Spinal cord (tissue), 10 donors: ENCODE data around the gene RAP2B. TPM values are rescaled to one million over a fixed set of nuclear protein-coding genes. Genes with fewer than 3 reads are reported as not detected.

Experiments used
- DNase-seq, 6 donors: peaks; one replicate each; pipeline versions ENCODE4 v3.0.0 to v3.0.0-alpha.2; 2013 to 2015; ENCODE audit warnings: low spot score in 6 of 6, low read depth in 4 of 6
- H3K27ac ChIP-seq: one replicate; pipeline ENCODE4 v1.5.1; 2013; ENCODE audit warnings: low read depth, low read length, control low read depth
- H3K27me3 ChIP-seq: one replicate; pipeline ENCODE4 v1.6.1; 2013; ENCODE audit warnings: low read length; ENCODE audit not compliant: control insufficient read depth, insufficient read depth
- H3K36me3 ChIP-seq: one replicate; pipeline ENCODE4 v1.6.1; 2013; ENCODE audit warnings: low read length; ENCODE audit not compliant: control insufficient read depth, insufficient read depth
- H3K4me1 ChIP-seq: one replicate; pipeline ENCODE4 v1.6.1; 2013; ENCODE audit warnings: low read length; ENCODE audit not compliant: control insufficient read depth, insufficient read depth
- H3K4me3 ChIP-seq: one replicate; pipeline ENCODE4 v1.5.1; 2013; ENCODE audit warnings: low read depth, low read length, control low read depth
- H3K9me3 ChIP-seq: one replicate; pipeline ENCODE4 v1.6.1; 2013; ENCODE audit warnings: low read length; ENCODE audit not compliant: control insufficient read depth, insufficient read depth
- WGBS: methylation state at CpG from one replicate; pipeline ENCODE4 v1.1.5; 2013; ENCODE audit warnings: missing lambda C conversion rate; ENCODE audit not compliant: insufficient coverage; 5-methylcytosine and 5-hydroxymethylcytosine counted together
- polyA plus RNA-seq, 2 donors: library from polyadenylated mRNA; unstranded; fragments of 120-200 nt; gene quantifications; one replicate each; pipeline ENCODE4 v1.2.1, GENCODE V29; 2013; ENCODE audit not compliant: insufficient read length in 2 of 2
- total RNA-seq, 2 donors: library from RNA; depleted of rRNA in 1 of 2; stranded (reverse); fragments of 120-200 nt in 1 of 2; fragments of >200 nt in 1 of 2; gene quantifications; one replicate each; pipeline versions ENCODE4 v1.2.3 to v1.2.4, GENCODE V29; 2013 to 2014
- donor health status: healthy.

RAP2B gene
- total and polyA plus RNA-seq, 4 donors = 8.2 to 11.4 (median 10.5) TPM

DNA sequence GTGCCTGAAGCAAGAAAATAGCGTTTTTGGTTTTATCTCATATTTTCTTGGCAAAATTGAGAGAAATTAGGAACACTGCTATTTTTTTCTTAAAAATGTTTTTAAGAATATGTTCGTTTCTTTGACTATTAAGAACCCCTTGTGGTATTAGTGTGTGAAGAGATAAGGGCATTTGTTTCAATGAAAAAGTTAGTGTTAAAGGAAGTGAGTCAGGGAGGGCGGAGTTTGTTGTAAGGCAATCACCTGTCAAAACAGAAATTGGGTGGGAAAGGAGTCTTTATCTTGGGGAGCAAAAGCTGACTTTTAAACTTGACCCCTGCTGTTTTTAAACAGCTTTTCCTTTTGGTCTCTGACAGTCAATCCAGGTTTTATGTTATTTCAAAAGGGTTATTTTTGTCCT lies 4.2 kb downstream of the RAP2B start:
- H3K4me1 ChIP-seq = peaks cover 4% of the 10 kb centered on the region
- H3K4me3 ChIP-seq = peak overlapping the region; percentile 99
- H3K9me3 ChIP-seq = no peaks in the 10 kb centered on the region
- DNase-seq = no peak
- H3K27ac ChIP-seq = no peak overlapping the region
- peaks cover 2% of the 10 kb centered on the region for H3K36me3 ChIP-seq
- H3K27me3 ChIP-seq = no peaks in the 10 kb centered on the region
- WGBS = 71% methylated on average over 1 of the region's 3 CpGs

GRCh38 chr3:153166796-153167195 lies 4.8 kb downstream of the RAP2B start:
- no peaks in the 10 kb centered on the region for H3K9me3 ChIP-seq
- H3K27ac ChIP-seq = no peak overlapping the region
- DNase-seq = no peak
- H3K4me1 ChIP-seq = peaks cover 4% of the 10 kb centered on the region
- H3K27me3 ChIP-seq = no peaks in the 10 kb centered on the region
- H3K4me3 ChIP-seq = no peak overlapping the region
- no CpG with 5 or more reads among the region's 2 CpGs for WGBS
- peaks cover 2% of the 10 kb centered on the region for H3K36me3 ChIP-seq

GRCh38 chr3:153169793-153170383 lies 7.9 kb downstream of the RAP2B start:
- no CpG with 5 or more reads among the region's 2 CpGs for WGBS
- no peak overlapping the region for H3K27ac ChIP-seq
- no peak for DNase-seq
- H3K4me1 ChIP-seq = no peaks in the 10 kb centered on the region
- no peaks in the 10 kb centered on the region for H3K27me3 ChIP-seq
- peaks cover 2% of the 10 kb centered on the region for H3K36me3 ChIP-seq
- H3K4me3 ChIP-seq = no peak overlapping the region
- H3K9me3 ChIP-seq = no peaks in the 10 kb centered on the region

DNA sequence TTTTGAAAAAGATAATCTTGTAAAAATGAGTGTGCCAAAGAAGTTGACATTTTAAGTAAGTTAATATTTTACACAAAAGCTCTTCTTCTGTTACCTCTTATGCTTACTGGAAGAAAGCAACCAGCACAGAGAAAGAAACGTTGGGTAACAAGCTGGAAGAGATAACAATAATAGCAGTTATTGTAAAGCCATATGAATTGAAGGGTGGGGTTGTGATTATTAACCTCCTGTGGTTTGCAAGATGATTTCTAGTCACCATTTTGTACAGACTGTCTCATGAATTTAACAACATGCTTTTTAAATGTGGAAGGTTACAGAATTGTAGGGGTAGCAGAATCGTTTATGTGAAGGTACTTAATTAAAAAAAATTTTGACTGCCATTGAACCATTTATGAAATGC lies 9.2 kb downstream of the RAP2B start:
- H3K36me3 ChIP-seq = peaks cover 2% of the 10 kb centered on the region
- no CpG with 5 or more reads among the region's 2 CpGs for whole genome bisulfite sequencing
- DNase-seq = no peak

GRCh38 chr3:153171918-153172317 lies 9.9 kb downstream of the RAP2B start:
- Histone ChIP-seq H3K27ac (no peak overlapping the region), H3K4me3 (no peak overlapping the region), H3K27me3 (no peaks in the 10 kb centered on the region), H3K4me1 (no peaks in the 10 kb centered on the region), H3K36me3 (peaks cover 2% of the 10 kb centered on the region), H3K9me3 (no peaks in the 10 kb centered on the region)
- no CpG with 5 or more reads among the region's 4 CpGs for WGBS
- no peak for DNase-seq

More for the DNA sequence above, 9.2 kb downstream of the RAP2B start:
- H3K9me3 ChIP-seq = no peaks in the 10 kb centered on the region
- H3K27ac ChIP-seq = no peak overlapping the region
- H3K27me3 ChIP-seq = no peaks in the 10 kb centered on the region
- H3K4me1 ChIP-seq = no peaks in the 10 kb centered on the region
- no peak overlapping the region for H3K4me3 ChIP-seq

GRCh38 chr3:153172796-153173757 lies 11.1 kb downstream of the RAP2B start:
- Histone ChIP-seq H3K4me1 (no peaks in the 10 kb centered on the region), H3K4me3 (no peak overlapping the region), H3K36me3 (peaks cover 2% of the 10 kb centered on the region), H3K9me3 (no peaks in the 10 kb centered on the region), H3K27ac (no peak overlapping the region), H3K27me3 (no peaks in the 10 kb centered on the region)
- 95% methylated on average over 4 of the region's 19 CpGs for WGBS
- no peak for DNase-seq

DNA sequence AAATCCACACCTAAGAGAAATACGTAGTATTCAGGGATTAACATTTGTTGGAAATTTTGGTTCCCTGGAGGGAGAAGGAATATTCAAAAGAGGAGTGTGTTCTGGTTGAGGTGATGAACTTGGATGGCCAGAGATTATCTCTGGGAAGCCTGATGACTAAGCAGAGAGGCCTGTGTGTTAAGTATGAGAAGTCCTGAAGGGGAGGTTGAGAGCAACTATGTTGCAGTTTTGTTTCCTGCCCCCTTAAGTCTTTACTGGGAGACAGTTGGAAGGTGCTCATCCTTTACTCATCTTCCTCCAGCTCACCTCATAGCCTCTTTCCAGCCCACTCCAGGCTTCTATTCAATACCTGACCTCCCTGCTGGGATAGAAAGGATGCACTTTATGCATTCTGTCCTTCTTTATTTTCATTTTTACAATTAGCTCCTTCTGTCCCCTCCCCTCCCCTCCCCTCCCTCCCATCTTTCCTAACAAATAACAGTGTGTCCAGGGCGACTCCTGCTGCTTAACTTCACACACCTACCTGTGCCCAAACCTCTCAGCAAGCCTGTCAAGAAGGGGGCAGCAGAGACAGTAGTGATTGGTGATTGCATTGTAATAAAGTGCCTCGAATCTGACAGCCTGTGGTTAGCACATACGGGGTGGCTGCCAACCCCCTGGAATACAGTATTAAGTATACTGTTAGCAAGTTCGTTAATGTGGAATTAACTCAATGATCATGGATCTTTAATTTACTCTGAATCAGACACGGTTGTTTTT lies 11.9 kb downstream of the RAP2B start:
- 60% methylated on average over 1 of the region's 6 CpGs for WGBS

DNA sequence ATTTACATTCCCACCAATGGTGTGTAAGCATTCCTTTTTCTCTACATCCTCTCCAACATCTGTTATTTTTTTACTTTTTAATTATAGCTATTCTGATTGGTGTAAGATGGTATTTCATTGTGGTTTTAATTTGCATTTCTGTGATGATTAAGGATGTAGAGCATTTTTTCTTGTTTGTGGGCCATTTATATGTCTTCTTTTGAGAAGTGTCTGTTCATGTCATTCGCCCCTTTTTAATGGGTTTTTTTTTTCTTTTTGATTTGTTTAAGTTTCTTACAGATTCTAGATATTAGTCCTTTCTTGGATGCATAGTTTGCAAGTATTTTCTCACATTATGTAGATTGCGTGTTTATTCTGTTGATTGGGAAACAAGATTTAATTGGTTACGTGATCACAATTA lies 14.2 kb downstream of the RAP2B start:
- H3K27ac ChIP-seq = no peak overlapping the region
- no peak overlapping the region for H3K4me3 ChIP-seq
- H3K4me1 ChIP-seq = no peaks in the 10 kb centered on the region
- no peak for DNase-seq
- H3K9me3 ChIP-seq = no peaks in the 10 kb centered on the region
- H3K36me3 ChIP-seq = no peaks in the 10 kb centered on the region
- no CpG with 5 or more reads among the region's 3 CpGs for WGBS
- no peaks in the 10 kb centered on the region for H3K27me3 ChIP-seq

More for the DNA sequence above, 11.9 kb downstream of the RAP2B start:
- Histone ChIP-seq H3K27ac (no peak overlapping the region), H3K36me3 (peaks cover 2% of the 10 kb centered on the region), H3K4me1 (no peaks in the 10 kb centered on the region), H3K9me3 (no peaks in the 10 kb centered on the region), H3K27me3 (no peaks in the 10 kb centered on the region), H3K4me3 (no peak overlapping the region)
- DNase-seq = no peak

DNA sequence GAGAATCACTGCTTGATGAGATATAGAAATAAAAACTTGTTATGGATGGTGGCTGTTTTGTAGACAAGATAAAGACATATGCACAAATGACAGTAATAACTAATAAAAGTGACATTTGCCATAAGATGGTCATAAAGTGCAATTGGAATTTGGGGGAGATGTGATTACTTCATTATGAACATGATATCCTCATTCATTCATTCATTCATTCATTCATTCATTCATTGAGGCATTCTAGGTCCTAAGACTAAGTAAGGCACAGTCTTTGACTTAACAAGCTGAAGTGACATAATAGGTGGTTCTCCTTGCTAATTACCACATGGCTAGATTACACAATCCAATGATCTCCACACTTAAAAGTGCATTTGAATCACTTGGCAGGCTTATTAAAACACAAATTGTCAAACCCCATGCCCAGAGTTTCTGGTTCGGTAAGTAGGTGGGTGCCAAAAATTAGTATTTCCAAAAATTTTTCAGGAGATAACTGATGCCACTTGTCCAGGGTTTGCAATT lies 18.9 kb downstream of the RAP2B start:
- Histone ChIP-seq H3K9me3 (no peaks in the 10 kb centered on the region), H3K27me3 (no peaks in the 10 kb centered on the region), H3K36me3 (no peaks in the 10 kb centered on the region), H3K27ac (no peak overlapping the region), H3K4me3 (no peak overlapping the region), H3K4me1 (no peaks in the 10 kb centered on the region)
- no peak for DNase-seq
- no CpG with 5 or more reads among the region's 1 CpG for whole genome bisulfite sequencing
